GM12891 (cell line): ENCODE data around the gene NUAK1.

Experiments used
- POLR2A ChIP-seq: IDR thresholded peaks from 2 replicates; pipeline ENCODE4 v1.6.1; 2011; ENCODE audit warnings: low read depth, low read length, control low read depth
- POLR2AphosphoS5 ChIP-seq: IDR thresholded peaks from 2 replicates; pipeline ENCODE4 v1.6.1; 2011; ENCODE audit warnings: low read depth, low read length, control low read depth
- TAF1 ChIP-seq: IDR thresholded peaks from 2 replicates; pipeline ENCODE4 v1.6.1; 2011; ENCODE audit warnings: low read depth, low read length, control low read depth

GRCh38 chr12:106147956-106148355, 9.2 kb upstream of the NUAK1 start:
- TF ChIP-seq POLR2AphosphoS5, result no peak
- TF ChIP-seq POLR2A, result no peak
- no peak for TF ChIP-seq TAF1
